Measurements from ENCODE around the gene MAML2. TPM values are rescaled to one million over a fixed set of nuclear protein-coding genes. Genes with fewer than 3 reads are reported as not detected.

The MAML2 gene
- total RNA-seq, 1 experiment from 2014 or later, result 2.7 TPM

DNA sequence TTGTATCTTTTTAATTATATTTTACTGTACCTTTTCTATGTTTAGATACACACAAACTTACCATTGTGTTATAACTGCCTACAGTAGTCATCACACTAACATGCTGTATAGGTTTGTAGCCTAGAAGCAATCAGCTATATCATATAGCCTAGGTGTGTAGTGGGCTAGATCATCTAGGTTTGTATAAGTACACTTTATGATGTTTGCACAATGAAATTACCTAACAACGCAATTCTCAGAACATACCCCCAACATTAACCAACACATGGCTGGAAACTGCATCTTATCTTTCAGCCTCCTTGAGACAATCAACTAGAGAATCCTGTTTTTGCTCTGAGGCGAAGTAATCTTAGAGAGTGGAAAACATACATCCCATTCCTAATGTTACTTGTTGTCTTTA is 358.9 kb downstream of the MAML2 start:
- no peak overlapping the region for H3K23ac ChIP-seq (ENCODE audit: insufficient read length, low read depth, low read length)
- no peaks in the 10 kb centered on the region for H4K20me1 ChIP-seq (ENCODE audit: control insufficient read depth, insufficient read depth, insufficient read length)
- H3K79me1 ChIP-seq (ENCODE audit: insufficient read depth, low read depth, low read length, poor library complexity, severe bottlenecking), result no peaks in the 10 kb centered on the region
- H2BK12ac ChIP-seq (ENCODE audit: insufficient read length, low read depth, low read length), result no peak overlapping the region
- no peak for DNase-seq
- H3K14ac ChIP-seq (ENCODE audit: insufficient read depth, low read length), result no peak overlapping the region
- no peak overlapping the region for H4K91ac ChIP-seq (ENCODE audit: insufficient read length, low read depth, low read length)
- H2BK15ac ChIP-seq (ENCODE audit: low read depth, low read length), result no peak overlapping the region
- H3K4me2 ChIP-seq (ENCODE audit: insufficient read depth, insufficient read length, low read length), result no peak overlapping the region
- H2AK5ac ChIP-seq (ENCODE audit: insufficient read length, low read length), result no peak overlapping the region
- WGBS (ENCODE audit: extremely low coverage, insufficient read length, low lambda C conversion rate), result no CpG with 5 or more reads among the region's 2 CpGs
- Mint-ChIP-seq H3K27me3 (ENCODE audit: low read depth) (no peaks in the 10 kb centered on the region), H3K36me3 (ENCODE audit: insufficient read depth in 1 of 3, low read depth in 3 of 3) (peaks cover 0 to 2% (median 0%) of the 10 kb centered on the region in 3 experiments; a peak in 1 of 7 replicates), H3K9me3 (no peaks in the 10 kb centered on the region), H3K4me3 (no peak overlapping the region), H3K27ac (no peak overlapping the region; a peak in 1 of 7 replicates), H3K4me1 (peaks cover 7% of the 10 kb centered on the region in 2 experiments)
- no peaks in the 10 kb centered on the region for H3K79me2 ChIP-seq (ENCODE audit: insufficient read depth, low read length)
- H3K9ac ChIP-seq (ENCODE audit: extremely low read depth, insufficient read length, low read length), result no peak overlapping the region
- H3K27me3 ChIP-seq (ENCODE audit: insufficient read depth, low read length), result no peaks in the 10 kb centered on the region
- no peak overlapping the region for H3K56ac ChIP-seq (ENCODE audit: insufficient read length, low read depth, low read length)
- no peak overlapping the region for H3T11ph ChIP-seq (ENCODE audit: low read length)
- H3K27ac ChIP-seq (ENCODE audit: insufficient read length, low read depth, low read length), result no peak overlapping the region
- no peak overlapping the region for H4K5ac ChIP-seq (ENCODE audit: insufficient read length, low read depth, low read length)
- H3K4ac ChIP-seq (ENCODE audit: low read depth, low read length), result no peak overlapping the region
- H2BK5ac ChIP-seq (ENCODE audit: insufficient read length, low read length), result no peak overlapping the region
- no peak overlapping the region for H3K18ac ChIP-seq (ENCODE audit: insufficient read length, low read depth, low read length)
- H3K4me1 ChIP-seq (ENCODE audit: insufficient read depth, low read length), result peaks cover 3% of the 10 kb centered on the region; the same call in 1 of the 2 replicates
- H3K9me3 ChIP-seq (ENCODE audit: control insufficient read depth, low read depth, low read length), result no peaks in the 10 kb centered on the region
- no peak overlapping the region for H2BK120ac ChIP-seq (ENCODE audit: low read depth, low read length, poor library complexity, severe bottlenecking)
- H2BK20ac ChIP-seq (ENCODE audit: low read depth, low read length, poor library complexity, severe bottlenecking), result no peak overlapping the region
- H2AFZ ChIP-seq (ENCODE audit: low read length), result no peak overlapping the region
- TF ChIP-seq, protein P1, sequence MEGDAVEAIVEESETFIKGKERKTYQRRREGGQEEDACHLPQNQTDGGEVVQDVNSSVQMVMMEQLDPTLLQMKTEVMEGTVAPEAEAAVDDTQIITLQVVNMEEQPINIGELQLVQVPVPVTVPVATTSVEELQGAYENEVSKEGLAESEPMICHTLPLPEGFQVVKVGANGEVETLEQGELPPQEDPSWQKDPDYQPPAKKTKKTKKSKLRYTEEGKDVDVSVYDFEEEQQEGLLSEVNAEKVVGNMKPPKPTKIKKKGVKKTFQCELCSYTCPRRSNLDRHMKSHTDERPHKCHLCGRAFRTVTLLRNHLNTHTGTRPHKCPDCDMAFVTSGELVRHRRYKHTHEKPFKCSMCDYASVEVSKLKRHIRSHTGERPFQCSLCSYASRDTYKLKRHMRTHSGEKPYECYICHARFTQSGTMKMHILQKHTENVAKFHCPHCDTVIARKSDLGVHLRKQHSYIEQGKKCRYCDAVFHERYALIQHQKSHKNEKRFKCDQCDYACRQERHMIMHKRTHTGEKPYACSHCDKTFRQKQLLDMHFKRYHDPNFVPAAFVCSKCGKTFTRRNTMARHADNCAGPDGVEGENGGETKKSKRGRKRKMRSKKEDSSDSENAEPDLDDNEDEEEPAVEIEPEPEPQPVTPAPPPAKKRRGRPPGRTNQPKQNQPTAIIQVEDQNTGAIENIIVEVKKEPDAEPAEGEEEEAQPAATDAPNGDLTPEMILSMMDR (conservative IDR thresholded peaks at IDR 0.05), result no peak
- no peak overlapping the region for H4K8ac ChIP-seq (replicated peaks; ENCODE audit: insufficient read length, low read depth, low read length)
- H3K23me2 ChIP-seq (ENCODE audit: insufficient read length, low read depth, low read length, poor library complexity, severe bottlenecking), result no peaks in the 10 kb centered on the region
